ENCODE measurements around the gene CRYBA4.

DNA sequence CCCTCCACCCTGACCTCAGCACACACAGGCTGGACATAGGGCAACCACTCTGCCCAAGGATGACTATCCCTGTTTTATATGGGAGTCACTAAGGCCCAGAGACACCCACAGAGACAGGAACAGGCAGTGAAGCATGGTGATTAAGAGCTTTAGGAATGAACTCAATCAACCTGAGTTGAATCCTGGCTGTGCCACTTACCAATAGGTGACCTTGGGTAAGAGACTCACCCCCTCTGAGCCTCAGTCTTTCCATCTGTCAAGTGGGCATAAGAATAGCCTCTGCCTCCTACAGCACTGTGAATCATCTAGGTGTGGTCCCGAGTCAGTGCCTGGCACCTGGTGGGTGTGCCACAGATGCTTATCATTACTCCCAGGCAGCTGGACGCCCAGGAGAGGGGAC is 10.8 kb upstream of the CRYBA4 start:
- TF ChIP-seq RFX5 (IDR thresholded peaks at IDR 0.05; ENCODE audit: low read length) (no peak), SMC3 (IDR thresholded peaks at IDR 0.05; ENCODE audit: low read depth, low read length) (no peak), EP300 (IDR thresholded peaks at IDR 0.05; ENCODE audit: borderline replicate concordance in 1 of 2, low read depth in 1 of 2, low read length in 1 of 2) (no peak), POLR2AphosphoS5 (IDR thresholded peaks at IDR 0.05; ENCODE audit: low read depth, low read length) (no peak), RCOR1 (IDR thresholded peaks at IDR 0.05; ENCODE audit: low read length) (no peak), SIN3A (IDR thresholded peaks at IDR 0.05; ENCODE audit: borderline replicate concordance, low read depth, low read length) (no peak), RAD21 (IDR thresholded peaks at IDR 0.05; ENCODE audit: low read length) (no peak), TCF12 (IDR thresholded peaks at IDR 0.05) (peak; percentile 10; the same call in 1 of the 2 replicates)
- TF ChIP-seq, protein P1, sequence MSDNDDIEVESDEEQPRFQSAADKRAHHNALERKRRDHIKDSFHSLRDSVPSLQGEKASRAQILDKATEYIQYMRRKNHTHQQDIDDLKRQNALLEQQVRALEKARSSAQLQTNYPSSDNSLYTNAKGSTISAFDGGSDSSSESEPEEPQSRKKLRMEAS (IDR thresholded peaks at IDR 0.05; ENCODE audit: low read depth): no peak
- TF ChIP-seq, protein P2, sequence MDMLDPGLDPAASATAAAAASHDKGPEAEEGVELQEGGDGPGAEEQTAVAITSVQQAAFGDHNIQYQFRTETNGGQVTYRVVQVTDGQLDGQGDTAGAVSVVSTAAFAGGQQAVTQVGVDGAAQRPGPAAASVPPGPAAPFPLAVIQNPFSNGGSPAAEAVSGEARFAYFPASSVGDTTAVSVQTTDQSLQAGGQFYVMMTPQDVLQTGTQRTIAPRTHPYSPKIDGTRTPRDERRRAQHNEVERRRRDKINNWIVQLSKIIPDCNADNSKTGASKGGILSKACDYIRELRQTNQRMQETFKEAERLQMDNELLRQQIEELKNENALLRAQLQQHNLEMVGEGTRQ (IDR thresholded peaks at IDR 0.05; ENCODE audit: borderline replicate concordance, low read depth, low read length): no peak
- TF ChIP-seq, protein P3, sequence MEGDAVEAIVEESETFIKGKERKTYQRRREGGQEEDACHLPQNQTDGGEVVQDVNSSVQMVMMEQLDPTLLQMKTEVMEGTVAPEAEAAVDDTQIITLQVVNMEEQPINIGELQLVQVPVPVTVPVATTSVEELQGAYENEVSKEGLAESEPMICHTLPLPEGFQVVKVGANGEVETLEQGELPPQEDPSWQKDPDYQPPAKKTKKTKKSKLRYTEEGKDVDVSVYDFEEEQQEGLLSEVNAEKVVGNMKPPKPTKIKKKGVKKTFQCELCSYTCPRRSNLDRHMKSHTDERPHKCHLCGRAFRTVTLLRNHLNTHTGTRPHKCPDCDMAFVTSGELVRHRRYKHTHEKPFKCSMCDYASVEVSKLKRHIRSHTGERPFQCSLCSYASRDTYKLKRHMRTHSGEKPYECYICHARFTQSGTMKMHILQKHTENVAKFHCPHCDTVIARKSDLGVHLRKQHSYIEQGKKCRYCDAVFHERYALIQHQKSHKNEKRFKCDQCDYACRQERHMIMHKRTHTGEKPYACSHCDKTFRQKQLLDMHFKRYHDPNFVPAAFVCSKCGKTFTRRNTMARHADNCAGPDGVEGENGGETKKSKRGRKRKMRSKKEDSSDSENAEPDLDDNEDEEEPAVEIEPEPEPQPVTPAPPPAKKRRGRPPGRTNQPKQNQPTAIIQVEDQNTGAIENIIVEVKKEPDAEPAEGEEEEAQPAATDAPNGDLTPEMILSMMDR (IDR thresholded peaks at IDR 0.05): no peak
